BJ (cell line): Measurements from ENCODE around the gene KLHL7. TPM values are rescaled to one million over a fixed set of nuclear protein-coding genes. Genes with fewer than 3 reads are reported as not detected.

ENCODE experiments used
- CTCF ChIA-PET: fragments of 350-600 bp; formaldehyde crosslinking; extraction: SDS; loops from one replicate; lab custom pipeline; 2021; ENCODE audit warnings: antibody characterized with exemption, inconsistent platforms; lab: Yijun Ruan, JAX
- POLR2A ChIA-PET: fragments of 300-600 bp; sonication (Branson Sonifier 250); formaldehyde crosslinking; extraction: SDS; loops from one replicate; lab custom pipeline; 2021; ENCODE audit warnings: antibody characterized with exemption; lab: Charles Lee
- DNase-seq: peaks from one replicate; pipeline ENCODE4 v3.0.0-alpha.2; 2011; ENCODE audit warnings: low read depth
- H3K27me3 ChIP-seq: 2 replicates; pipeline ENCODE4 v1.6.0; 2011; ENCODE audit warnings: low read length; ENCODE audit not compliant: control insufficient read depth, insufficient read depth
- H3K36me3 ChIP-seq: 2 replicates; pipeline ENCODE4 v1.5.1; 2011; ENCODE audit warnings: low read length; ENCODE audit not compliant: control insufficient read depth, insufficient read depth
- H3K4me3 ChIP-seq: 2 replicates; pipeline ENCODE4 v1.5.1; 2011; ENCODE audit warnings: low read depth, mild to moderate bottlenecking, control low read depth, low read length
- polyA plus RNA-seq: library from polyadenylated mRNA; depleted of rRNA; stranded (reverse); fragments of >200 nt; gene quantifications from 2 replicates; pipeline ENCODE4 v1.2.3, GENCODE V29; 2011
- TF ChIP-seq, protein P1 (sequence below): IDR thresholded peaks from 2 replicates; pipeline ENCODE4 v1.5.1; 2011; ENCODE audit warnings: low read depth, mild to moderate bottlenecking, control low read depth, inconsistent platforms, low read length, moderate library complexity; ENCODE audit not compliant: insufficient read depth

KLHL7 gene
- polyA plus RNA-seq, 1 experiment = 14.8 TPM

DNA sequence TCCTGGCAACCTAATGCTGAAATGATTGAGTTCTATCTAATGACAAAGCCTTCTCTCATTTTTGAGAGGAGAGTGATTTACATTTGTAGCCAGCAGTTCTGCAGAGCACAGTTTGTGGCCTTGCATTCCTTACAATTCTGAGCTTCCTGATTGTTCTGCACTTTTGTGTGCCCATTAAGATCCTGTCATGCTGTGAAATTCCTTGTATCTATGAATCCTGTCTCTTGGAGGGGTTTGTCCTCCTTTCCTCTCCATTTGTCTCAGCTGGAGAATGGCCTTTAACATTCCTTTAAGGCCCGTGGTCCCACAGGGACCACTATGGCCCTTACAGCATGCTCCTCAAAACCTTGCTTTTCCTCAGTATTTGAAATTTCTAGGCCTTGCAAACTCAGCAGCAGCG, 10.4 kb downstream of the KLHL7 start:
- no peaks in the 10 kb centered on the region for H3K36me3 ChIP-seq
- ChIA-PET CTCF (interaction anchor here (0.8 to 2.2 kb wide), 4 partner anchors 9 to 157 kb away, joined by 3 to 6 read pairs (median 4); no protein-coding TSS in a partner anchor), POLR2A (no interaction called here)
- no peak overlapping the region for H3K4me3 ChIP-seq
- no peak for DNase-seq
- no peaks in the 10 kb centered on the region for H3K27me3 ChIP-seq
- TF ChIP-seq, protein P1, sequence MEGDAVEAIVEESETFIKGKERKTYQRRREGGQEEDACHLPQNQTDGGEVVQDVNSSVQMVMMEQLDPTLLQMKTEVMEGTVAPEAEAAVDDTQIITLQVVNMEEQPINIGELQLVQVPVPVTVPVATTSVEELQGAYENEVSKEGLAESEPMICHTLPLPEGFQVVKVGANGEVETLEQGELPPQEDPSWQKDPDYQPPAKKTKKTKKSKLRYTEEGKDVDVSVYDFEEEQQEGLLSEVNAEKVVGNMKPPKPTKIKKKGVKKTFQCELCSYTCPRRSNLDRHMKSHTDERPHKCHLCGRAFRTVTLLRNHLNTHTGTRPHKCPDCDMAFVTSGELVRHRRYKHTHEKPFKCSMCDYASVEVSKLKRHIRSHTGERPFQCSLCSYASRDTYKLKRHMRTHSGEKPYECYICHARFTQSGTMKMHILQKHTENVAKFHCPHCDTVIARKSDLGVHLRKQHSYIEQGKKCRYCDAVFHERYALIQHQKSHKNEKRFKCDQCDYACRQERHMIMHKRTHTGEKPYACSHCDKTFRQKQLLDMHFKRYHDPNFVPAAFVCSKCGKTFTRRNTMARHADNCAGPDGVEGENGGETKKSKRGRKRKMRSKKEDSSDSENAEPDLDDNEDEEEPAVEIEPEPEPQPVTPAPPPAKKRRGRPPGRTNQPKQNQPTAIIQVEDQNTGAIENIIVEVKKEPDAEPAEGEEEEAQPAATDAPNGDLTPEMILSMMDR = no peak

DNA sequence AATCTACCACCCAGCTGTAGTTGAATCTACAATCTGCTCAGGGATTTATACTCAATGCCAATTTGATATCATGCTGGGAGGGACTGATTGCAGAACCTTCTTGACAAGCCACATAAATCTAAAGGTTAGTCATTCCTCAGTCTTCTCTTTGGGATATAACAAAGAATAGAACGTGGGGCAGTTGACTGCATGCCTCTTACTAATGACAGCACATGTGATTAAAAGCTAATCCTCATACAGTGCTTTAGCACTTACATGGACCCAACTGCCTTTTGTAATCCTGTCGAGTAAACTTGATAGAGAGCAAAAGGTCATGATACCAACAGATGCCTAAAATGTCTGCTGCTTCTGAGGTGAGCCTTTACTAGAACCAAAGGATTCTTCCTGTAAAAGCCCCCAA, 12.3 kb downstream of the KLHL7 start:
- Histone ChIP-seq H3K36me3 (no peaks in the 10 kb centered on the region), H3K27me3 (no peaks in the 10 kb centered on the region), H3K4me3 (no peak overlapping the region)
- no peak for DNase-seq
- TF ChIP-seq, protein P1 = no peak
- ChIA-PET POLR2A (interaction anchor here (0.7 kb wide), 1 partner anchor 562 kb away, joined by 4 read pairs; the partner anchor contains the start of gene FAM221A), CTCF (interaction anchor here (2.2 kb wide), 1 partner anchor 11 kb away, joined by 6 read pairs; no protein-coding TSS in a partner anchor)

DNA sequence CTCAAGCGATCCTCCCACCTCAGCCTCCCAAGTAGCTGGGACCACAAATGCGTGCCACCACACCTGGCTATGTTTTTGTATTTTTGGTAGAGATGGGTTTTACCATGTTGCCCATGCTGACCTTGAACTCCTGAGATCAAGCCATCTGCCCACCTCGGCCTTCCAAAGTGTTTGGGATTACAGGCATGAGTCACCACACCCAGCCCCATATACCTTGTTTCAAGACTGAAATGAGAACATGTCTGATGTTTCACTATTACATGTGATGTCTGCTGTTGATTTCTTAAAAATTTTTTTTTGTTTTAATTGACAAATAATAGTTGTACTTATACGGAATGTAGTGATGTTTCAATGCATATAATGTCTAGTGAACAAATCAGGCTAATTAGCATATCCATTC, 14.5 kb downstream of the KLHL7 start:
- no peak for DNase-seq
- POLR2A ChIA-PET = no interaction called here
- no peaks in the 10 kb centered on the region for H3K27me3 ChIP-seq
- no peak overlapping the region for H3K4me3 ChIP-seq
- TF ChIP-seq, protein P1 = no peak
- CTCF ChIA-PET = no interaction called here
- no peaks in the 10 kb centered on the region for H3K36me3 ChIP-seq

DNA sequence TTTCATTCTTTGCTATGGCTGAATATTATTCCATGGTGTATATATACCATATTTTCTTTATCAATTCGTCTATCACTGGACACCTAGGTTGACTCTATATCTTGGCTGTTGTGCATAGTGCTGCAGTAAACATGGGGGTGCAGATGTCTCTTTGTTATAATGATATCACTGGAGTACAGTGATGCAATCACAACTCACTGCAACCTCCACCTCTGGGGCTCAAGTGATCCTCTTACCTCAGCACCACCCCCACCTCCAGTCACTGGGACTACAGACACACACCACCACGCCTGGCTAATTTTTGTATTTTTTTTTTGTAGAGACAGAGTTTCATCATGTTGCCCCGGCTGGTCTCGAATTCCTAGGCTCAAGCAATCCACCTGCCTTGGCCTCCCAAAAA, 15.6 kb downstream of the KLHL7 start:
- ChIA-PET CTCF (no interaction called here), POLR2A (interaction anchor here (0.7 kb wide), 1 partner anchor 53 kb away, joined by 4 read pairs; no protein-coding TSS in a partner anchor)
- Histone ChIP-seq H3K36me3 (peaks cover 1% of the 10 kb centered on the region; the same call in 1 of the 2 replicates), H3K27me3 (no peaks in the 10 kb centered on the region), H3K4me3 (no peak overlapping the region)
- TF ChIP-seq, protein P1 = no peak
- DNase-seq = no peak

DNA sequence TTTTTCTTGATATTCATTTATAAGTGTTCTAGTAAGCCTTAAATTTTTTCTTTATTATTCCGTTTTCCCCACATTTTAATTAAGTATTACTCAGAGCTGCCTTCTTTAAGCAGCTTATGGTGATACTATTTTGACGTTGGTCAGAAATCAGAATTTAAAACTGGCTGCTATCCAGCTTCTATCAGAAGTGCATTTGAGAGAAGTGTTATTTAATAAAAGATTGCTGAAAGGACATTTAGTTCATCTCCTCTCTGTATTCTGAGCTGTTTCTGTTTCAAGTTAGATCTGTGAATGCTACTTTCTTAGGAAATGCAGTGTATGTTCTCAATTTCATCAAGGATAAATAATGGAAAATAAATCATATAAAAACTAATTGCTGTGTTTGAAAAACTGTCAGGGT, 17.4 kb downstream of the KLHL7 start:
- Histone ChIP-seq H3K4me3 (no peak overlapping the region), H3K27me3 (no peaks in the 10 kb centered on the region), H3K36me3 (peaks cover 1% of the 10 kb centered on the region; the same call in 1 of the 2 replicates)
- DNase-seq = no peak
- POLR2A ChIA-PET = interaction anchor here (0.7 kb wide), 1 partner anchor 14 kb away, joined by 6 read pairs; no protein-coding TSS in a partner anchor
- CTCF ChIA-PET = interaction anchor here (0.6 to 1.0 kb wide), 2 partner anchors 14 to 1722 kb away, joined by 3 read pairs; no protein-coding TSS in a partner anchor
- TF ChIP-seq, protein P1 = no peak
